ENCODE measurements around the gene IGHMBP2.

The IGHMBP2 gene

GRCh38 chr11:68977781-68978625 lies 74.3 kb downstream of the IGHMBP2 start:
- no peak for DNase-seq (ENCODE audit: extremely low spot score)
- no peak for TF ChIP-seq HDGF (IDR thresholded peaks at IDR 0.05; ENCODE audit: borderline replicate concordance)
- no peak for TF ChIP-seq PKNOX1 (IDR thresholded peaks at IDR 0.05)
- ChIA-PET POLR2A (interaction anchor here (0.6 to 1.4 kb wide), 2 partner anchors 71 to 396 kb away, joined by 3 to 4 read pairs; partner anchors contain the start of gene TPCN2), CTCF (no interaction called here)

- TF ChIP-seq ELF4 (IDR thresholded peaks at IDR 0.05) (no peak), BHLHE40 (IDR thresholded peaks at IDR 0.05; ENCODE audit: borderline replicate concordance) (no peak), ARNT (IDR thresholded peaks at IDR 0.05) (no peak), SUZ12 (IDR thresholded peaks at IDR 0.05) (no peak), CTBP1 (IDR thresholded peaks at IDR 0.05; ENCODE audit: borderline replicate concordance) (no peak), ZNF384 (IDR thresholded peaks at IDR 0.05) (no peak)
- CTCF ChIA-PET = no interaction called here
- POLR2A ChIA-PET = no interaction called here
- DNase-seq (ENCODE audit: extremely low spot score) = no peak
Measured at GRCh38 chr11:68978626-68978930, 74.9 kb downstream of the IGHMBP2 start.

- TF ChIP-seq L3MBTL2 (conservative IDR thresholded peaks at IDR 0.05) = no peak
- TF ChIP-seq TARDBP (IDR thresholded peaks at IDR 0.05) = no peak
- TF ChIP-seq FOXA1 (IDR thresholded peaks at IDR 0.05) = no peak
- no peak for TF ChIP-seq HDGF (IDR thresholded peaks at IDR 0.05; ENCODE audit: borderline replicate concordance)
- no peak for TF ChIP-seq PKNOX1 (IDR thresholded peaks at IDR 0.05)
- TF ChIP-seq FOXK2 (IDR thresholded peaks at IDR 0.05) = no peak
- no peak for TF ChIP-seq SUZ12 (IDR thresholded peaks at IDR 0.05)
- no peak for TF ChIP-seq ARNT (IDR thresholded peaks at IDR 0.05)
- TF ChIP-seq ELF4 (IDR thresholded peaks at IDR 0.05) = no peak
- ChIA-PET POLR2A (no interaction called here), CTCF (interaction anchor here (0.7 kb wide), 1 partner anchor 21 kb away, joined by 3 read pairs; no protein-coding TSS in a partner anchor)
- DNase-seq (ENCODE audit: extremely low spot score) = no peak
Measured at GRCh38 chr11:68978931-68979594, 75.4 kb downstream of the IGHMBP2 start.

- ChIA-PET CTCF (interaction anchor here (0.7 kb wide), 1 partner anchor 22 kb away, joined by 3 read pairs; no protein-coding TSS in a partner anchor), POLR2A (no interaction called here)
- no peak for DNase-seq (ENCODE audit: extremely low spot score)
- TF ChIP-seq FOXA1 (IDR thresholded peaks at IDR 0.05) (no peak), PKNOX1 (IDR thresholded peaks at IDR 0.05) (no peak)
Measured at GRCh38 chr11:68979931-68980775, 76.5 kb downstream of the IGHMBP2 start.

GRCh38 chr11:68980776-68981065 lies 77.0 kb downstream of the IGHMBP2 start, which contains the start of gene MRGPRD:
TSS of gene MRGPRD (minus strand) at chr11:68980986. CDS start at chr11:68980986, 0 bp downstream.
- TF ChIP-seq LEF1 (IDR thresholded peaks at IDR 0.05; ENCODE audit: borderline replicate concordance) (no peak), TARDBP (IDR thresholded peaks at IDR 0.05) (no peak), BHLHE40 (IDR thresholded peaks at IDR 0.05; ENCODE audit: borderline replicate concordance) (no peak), L3MBTL2 (conservative IDR thresholded peaks at IDR 0.05) (no peak), ELF4 (IDR thresholded peaks at IDR 0.05) (no peak), SUZ12 (IDR thresholded peaks at IDR 0.05) (no peak), FOXK2 (IDR thresholded peaks at IDR 0.05) (no peak), CTBP1 (IDR thresholded peaks at IDR 0.05; ENCODE audit: borderline replicate concordance) (no peak), FOXM1 (IDR thresholded peaks at IDR 0.05; ENCODE audit: borderline replicate concordance) (no peak), SP1 (IDR thresholded peaks at IDR 0.05) (no peak), ZNF384 (IDR thresholded peaks at IDR 0.05) (no peak), ARNT (IDR thresholded peaks at IDR 0.05) (no peak)
- DNase-seq (ENCODE audit: extremely low spot score) = no peak
- CTCF ChIA-PET = no interaction called here
- POLR2A ChIA-PET = no interaction called here

GRCh38 chr11:68982134-68982533 lies 78.4 kb downstream of the IGHMBP2 start:
- POLR2A ChIA-PET = no interaction called here
- TF ChIP-seq NFRKB (IDR thresholded peaks at IDR 0.05) = no peak
- no peak for TF ChIP-seq BHLHE40 (IDR thresholded peaks at IDR 0.05; ENCODE audit: borderline replicate concordance)
- TF ChIP-seq HDGF (IDR thresholded peaks at IDR 0.05; ENCODE audit: borderline replicate concordance) = no peak
- no peak for TF ChIP-seq ELF4 (IDR thresholded peaks at IDR 0.05)
- no peak for TF ChIP-seq CTBP1 (IDR thresholded peaks at IDR 0.05; ENCODE audit: borderline replicate concordance)
- TF ChIP-seq L3MBTL2 (conservative IDR thresholded peaks at IDR 0.05) = no peak
- no peak for TF ChIP-seq FOXA1 (IDR thresholded peaks at IDR 0.05)
- no peak for TF ChIP-seq ARNT (IDR thresholded peaks at IDR 0.05)
- no peak for TF ChIP-seq ZNF384 (IDR thresholded peaks at IDR 0.05)
- TF ChIP-seq PKNOX1 (IDR thresholded peaks at IDR 0.05) = no peak
- no peak for TF ChIP-seq FOXM1 (IDR thresholded peaks at IDR 0.05; ENCODE audit: borderline replicate concordance)
- TF ChIP-seq FOXK2 (IDR thresholded peaks at IDR 0.05) = no peak
- TF ChIP-seq SUZ12 (IDR thresholded peaks at IDR 0.05) = no peak
- no peak for TF ChIP-seq LEF1 (IDR thresholded peaks at IDR 0.05; ENCODE audit: borderline replicate concordance)
- TF ChIP-seq TARDBP (IDR thresholded peaks at IDR 0.05) = no peak
- TF ChIP-seq SP1 (IDR thresholded peaks at IDR 0.05) = no peak
- CTCF ChIA-PET = no interaction called here
- DNase-seq (ENCODE audit: extremely low spot score) = no peak
